Measurements from ENCODE around the gene EHF.

- no peak for TF ChIP-seq EZH2 (IDR thresholded peaks at IDR 0.05; ENCODE audit: low read depth)
- TF ChIP-seq CTCF (conservative IDR thresholded peaks at IDR 0.05), result no peak
Observed at GRCh38 chr11:34600339-34601084, 20.4 kb upstream of the EHF start.

All from PC-9 (cell line).